Measurements from ENCODE around the gene OR1B1. TPM values are rescaled to one million over a fixed set of nuclear protein-coding genes. Genes with fewer than 3 reads are reported as not detected.

The OR1B1 gene
- total and polyA plus RNA-seq, 2 of the 4 experiments (the other 2 are of a cell fraction): not detected

Other genes starting within 250 kb of the OR1B1 start
- gene OR1J1, start 179.7 kb downstream of the OR1B1 start, total RNA-seq (2012; rRNA removed): not detected in 2 replicates
- gene OR1J1, start 179.7 kb downstream of the OR1B1 start, polyA plus RNA-seq (2012; rRNA removed): not detected in 2 replicates
- not detected in 2 replicates for gene OR1J2, start 146.8 kb downstream of the OR1B1 start, total RNA-seq (2012; rRNA removed)
- gene OR1J2, start 146.8 kb downstream of the OR1B1 start, polyA plus RNA-seq (2012; rRNA removed): not detected in 2 replicates
- gene OR1J4, start 138.5 kb downstream of the OR1B1 start, total RNA-seq (2012; rRNA removed): not detected in 2 replicates
- not detected in 2 replicates for gene OR1J4, start 138.5 kb downstream of the OR1B1 start, polyA plus RNA-seq (2012; rRNA removed)
- not detected in 2 replicates for gene OR1N1, start 130.3 kb downstream of the OR1B1 start, total RNA-seq (2012; rRNA removed)
- gene OR1N1, start 130.3 kb downstream of the OR1B1 start, polyA plus RNA-seq (2012; rRNA removed): not detected in 2 replicates
- gene OR1N2, start 104.5 kb downstream of the OR1B1 start, total RNA-seq (2012; rRNA removed): not detected in 2 replicates
- gene OR1N2, start 104.5 kb downstream of the OR1B1 start, polyA plus RNA-seq (2012; rRNA removed): not detected in 2 replicates
- not detected in 2 replicates for gene OR1L8, start 74.2 kb downstream of the OR1B1 start, total RNA-seq (2012; rRNA removed)
- not detected in 2 replicates for gene OR1L8, start 74.2 kb downstream of the OR1B1 start, polyA plus RNA-seq (2012; rRNA removed)
- gene OR1Q1, start 42.9 kb downstream of the OR1B1 start, total RNA-seq (2012; rRNA removed): not detected in 2 replicates
- gene OR1Q1, start 42.9 kb downstream of the OR1B1 start, polyA plus RNA-seq (2012; rRNA removed): not detected in 2 replicates
- gene OR1L1, start 4.1 kb upstream of the OR1B1 start, total RNA-seq (2012; rRNA removed): not detected in 2 replicates
- gene OR1L1, start 4.1 kb upstream of the OR1B1 start, polyA plus RNA-seq (2012; rRNA removed): not detected in 2 replicates
- not detected in 2 replicates for gene OR1L3, start 17.5 kb upstream of the OR1B1 start, total RNA-seq (2012; rRNA removed)
- not detected in 2 replicates for gene OR1L3, start 17.5 kb upstream of the OR1B1 start, polyA plus RNA-seq (2012; rRNA removed)
- not detected in 2 replicates for gene OR1L4, start 66.4 kb upstream of the OR1B1 start, total RNA-seq (2012; rRNA removed)
- gene OR1L4, start 66.4 kb upstream of the OR1B1 start, polyA plus RNA-seq (2012; rRNA removed): not detected in 2 replicates
- gene OR1L6, start 84.7 kb upstream of the OR1B1 start, total RNA-seq (2012; rRNA removed): not detected in 2 replicates
- gene OR1L6, start 84.7 kb upstream of the OR1B1 start, polyA plus RNA-seq (2012; rRNA removed): not detected in 2 replicates
- not detected in 2 replicates for gene OR5C1, start 131.3 kb upstream of the OR1B1 start, total RNA-seq (2012; rRNA removed)
- gene OR5C1, start 131.3 kb upstream of the OR1B1 start, polyA plus RNA-seq (2012; rRNA removed): not detected in 2 replicates
- gene OR1K1, start 142.5 kb upstream of the OR1B1 start, total RNA-seq (2012; rRNA removed): not detected in 2 replicates
- gene OR1K1, start 142.5 kb upstream of the OR1B1 start, polyA plus RNA-seq (2012; rRNA removed): not detected in 2 replicates
- gene PDCL, start 171.0 kb upstream of the OR1B1 start, total RNA-seq (2012; rRNA removed): 22.2 and 38.3 TPM in 2 replicates
- gene PDCL, start 171.0 kb upstream of the OR1B1 start, polyA plus RNA-seq (2012; rRNA removed): 8.7 and 10.1 TPM in 2 replicates
- 55.5 and 58.4 TPM in 2 replicates for gene RC3H2, start 247.7 kb upstream of the OR1B1 start, total RNA-seq (2012; rRNA removed)
- gene RC3H2, start 247.7 kb upstream of the OR1B1 start, polyA plus RNA-seq (2012; rRNA removed): 14.7 and 14.9 TPM in 2 replicates

Data from IMR-90 (cell line).